GM21723 (cell line): Measurements from ENCODE around the gene CNTNAP2.

Experiments used
- ATAC-seq: cut with Tn5 transposase; IDR thresholded peaks from one replicate; pipeline ENCODE4 v1.9.1; 2021; ENCODE audit warnings: mild to moderate bottlenecking, moderate library complexity; ENCODE audit not compliant: unreplicated experiment

CNTNAP2 gene

DNA sequence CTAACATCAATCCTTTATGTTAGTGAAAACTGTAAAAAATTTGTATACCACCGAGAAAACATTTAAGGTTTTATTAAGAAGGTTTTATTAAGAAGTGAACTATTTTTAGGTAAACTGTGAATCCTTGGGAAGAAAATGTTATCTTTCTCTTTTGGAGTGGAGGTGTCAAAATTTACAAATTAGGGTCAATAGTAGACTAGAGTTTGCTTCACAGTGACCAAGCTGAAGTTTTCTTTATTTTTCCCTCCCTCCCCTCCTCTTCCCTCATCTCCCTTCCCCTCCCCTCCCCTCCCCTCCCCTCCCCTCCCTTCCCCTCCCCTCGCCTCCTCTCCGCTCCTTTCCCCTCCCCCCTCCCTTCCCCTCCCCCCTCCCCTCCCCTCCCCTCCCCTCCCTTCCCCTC lies 168.8 kb downstream of the CNTNAP2 start:
- ATAC-seq: no peak

DNA sequence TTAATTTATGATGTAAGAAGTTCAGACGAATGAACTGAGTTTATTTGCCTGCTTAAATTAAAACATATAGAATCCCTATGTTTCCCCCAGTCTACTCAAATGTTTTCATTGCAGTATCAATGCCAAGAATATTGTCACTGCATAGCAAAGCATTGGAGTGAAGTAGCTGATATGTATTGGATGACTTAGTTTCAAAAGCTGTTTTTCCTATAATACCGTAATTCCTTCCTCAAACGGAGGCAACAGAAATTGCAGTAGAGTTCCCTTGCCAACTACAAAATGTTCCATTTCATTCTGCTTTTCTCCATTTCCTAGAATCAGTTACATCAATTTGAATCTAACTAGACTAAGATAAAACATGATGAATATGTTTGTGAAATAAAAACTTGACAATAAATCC lies 174.1 kb downstream of the CNTNAP2 start:
- no peak for ATAC-seq

DNA sequence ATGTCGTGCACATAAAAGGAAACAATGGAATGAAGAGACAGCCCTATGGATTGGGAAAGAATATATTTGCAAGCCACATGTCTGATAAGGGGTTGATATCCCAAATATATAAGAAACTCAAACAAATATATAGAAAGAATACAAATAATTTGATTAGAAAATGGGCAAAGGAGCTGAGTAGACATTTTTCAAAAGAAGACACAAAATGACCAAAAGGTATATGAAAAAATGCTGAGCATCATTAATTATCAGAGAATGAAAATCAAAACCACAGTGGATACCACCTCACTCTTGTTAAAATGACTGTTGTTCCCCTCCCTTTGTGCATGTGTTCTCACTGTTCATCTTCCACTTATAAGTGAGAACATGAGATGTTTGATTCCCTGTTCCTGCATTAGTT lies 175.3 kb downstream of the CNTNAP2 start:
- no peak for ATAC-seq

DNA sequence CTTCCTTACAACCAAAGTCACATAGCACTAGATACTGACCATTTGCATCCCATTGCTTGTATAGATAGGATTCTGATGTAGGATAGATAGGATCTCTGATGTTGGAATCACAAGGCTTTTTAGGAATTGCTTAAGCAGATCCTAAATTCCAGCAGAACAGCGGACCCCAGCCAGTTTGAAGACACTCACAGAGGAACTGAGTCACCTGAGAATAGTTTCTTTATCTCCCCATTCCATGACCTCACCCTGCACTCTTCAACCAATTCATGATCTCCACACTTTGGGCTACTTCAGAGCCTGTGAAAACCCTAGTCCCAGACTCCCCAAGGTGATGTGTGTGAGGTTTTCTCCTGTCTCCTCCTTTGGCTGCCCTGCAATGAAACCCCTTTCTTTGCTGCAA lies 179.4 kb downstream of the CNTNAP2 start:
- no peak for ATAC-seq

DNA sequence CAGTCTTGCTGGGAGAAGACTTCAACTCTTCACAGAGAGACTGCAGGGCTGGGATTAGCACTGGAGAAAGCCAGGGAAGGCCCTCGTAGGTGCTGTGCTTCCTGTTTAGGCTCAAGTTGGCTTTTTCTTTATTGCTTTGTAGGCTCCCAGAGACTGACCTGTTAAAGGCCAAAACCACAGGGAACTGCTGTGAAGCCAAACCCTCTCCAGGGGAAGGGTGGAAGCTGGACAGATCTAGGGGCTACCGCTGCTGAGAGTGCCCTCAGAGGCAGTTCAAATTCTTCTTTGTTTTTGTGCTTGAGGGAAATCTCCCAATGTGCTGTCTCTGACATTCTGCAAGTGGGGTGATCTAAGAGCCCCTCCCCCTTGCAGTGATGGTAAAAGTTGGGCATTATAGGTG lies 198.4 kb downstream of the CNTNAP2 start:
- no peak for ATAC-seq

DNA sequence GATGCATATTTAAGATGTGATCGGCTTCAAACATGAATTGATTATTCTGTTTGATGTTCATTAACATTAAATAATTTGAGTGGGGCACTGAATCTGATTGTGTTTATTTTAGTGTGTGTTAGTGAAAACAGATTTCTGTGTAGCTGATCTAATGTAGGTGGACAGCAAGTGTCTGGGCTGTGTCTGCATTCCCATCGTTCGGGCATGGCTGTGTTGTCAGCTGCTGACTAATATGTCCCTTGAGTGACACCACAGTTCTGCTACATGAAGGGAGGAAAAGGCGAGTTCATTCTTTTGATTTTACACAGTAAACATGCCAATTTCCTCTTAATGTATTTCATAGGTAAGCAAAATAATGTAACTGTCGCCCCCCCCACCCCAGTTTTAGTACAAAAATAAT lies 203.0 kb downstream of the CNTNAP2 start:
- ATAC-seq: no peak

DNA sequence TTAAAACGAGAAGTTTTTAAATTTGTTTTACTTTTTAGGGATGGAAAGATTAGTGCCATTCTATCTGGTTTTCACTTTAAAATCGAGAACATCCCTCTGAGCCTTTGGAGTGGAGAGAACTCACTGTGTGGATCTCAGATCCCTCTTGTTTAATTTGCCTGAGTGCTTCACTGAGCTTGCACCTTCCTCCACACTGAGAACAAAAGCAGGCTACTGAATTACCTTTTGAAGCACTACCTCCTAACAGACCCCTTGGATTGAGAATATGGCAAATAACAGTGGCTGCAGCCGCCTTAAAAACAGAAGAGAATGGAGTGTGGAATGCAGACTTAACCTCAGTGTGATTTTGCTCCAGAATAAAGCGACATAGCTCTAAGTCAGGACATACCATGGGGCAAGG lies 204.7 kb downstream of the CNTNAP2 start:
- no peak for ATAC-seq

DNA sequence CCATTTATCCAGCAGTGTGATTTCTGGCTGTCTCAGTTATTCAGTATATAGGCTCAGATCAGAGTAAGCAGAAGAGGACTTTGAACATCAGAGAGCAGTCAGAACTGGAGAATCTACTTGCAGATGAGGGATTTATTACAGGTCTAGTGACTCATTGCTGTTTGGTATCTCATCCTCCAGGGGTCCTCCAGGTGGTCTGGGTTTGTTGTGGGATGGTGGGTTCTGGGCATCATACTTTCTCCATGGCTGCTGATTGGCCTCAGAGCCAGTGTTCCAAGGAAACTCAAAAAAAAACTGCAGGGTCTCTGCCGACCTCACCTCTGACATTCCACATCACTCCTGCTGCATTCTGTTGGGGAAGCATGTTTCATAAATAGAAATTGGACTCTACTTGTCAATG lies 214.8 kb downstream of the CNTNAP2 start:
- no peak for ATAC-seq

DNA sequence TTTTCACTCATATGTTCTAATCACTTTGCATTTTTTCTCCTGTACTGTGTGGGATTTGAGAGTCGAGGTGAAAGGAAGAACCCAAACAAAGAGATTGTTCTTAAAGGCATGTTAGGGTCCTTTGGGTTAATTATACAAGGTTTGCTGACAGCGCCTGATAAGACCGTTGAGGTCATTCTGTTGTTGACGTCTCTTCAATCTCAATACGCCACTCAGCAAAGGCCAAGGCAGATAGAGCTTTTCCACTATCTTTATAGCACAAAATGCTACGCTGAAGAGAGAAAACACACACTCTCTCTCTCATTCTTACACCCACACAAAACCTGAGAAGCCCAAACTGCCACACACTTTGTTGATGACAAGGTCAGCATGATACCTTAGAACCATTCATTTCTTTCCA lies 228.7 kb downstream of the CNTNAP2 start:
- ATAC-seq: no peak

DNA sequence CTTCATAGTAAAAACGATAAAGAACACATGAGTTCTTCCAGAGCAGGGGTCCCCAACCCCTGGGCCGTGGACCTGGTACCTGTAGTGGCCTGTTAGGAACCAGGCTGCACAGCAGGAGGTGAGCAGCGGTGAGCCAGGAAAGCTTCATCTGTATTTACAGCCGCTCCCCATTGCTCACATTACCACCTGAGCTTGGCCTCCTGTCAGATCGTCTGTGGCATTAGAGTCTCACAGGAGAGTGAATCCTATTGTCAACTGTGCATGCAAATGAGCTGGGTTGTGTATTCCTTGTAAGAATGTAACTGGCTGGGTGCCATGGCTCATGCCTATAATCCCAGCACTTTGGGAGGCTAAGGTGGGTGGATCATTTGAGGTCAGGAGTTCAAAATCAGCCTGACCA lies 229.5 kb downstream of the CNTNAP2 start:
- ATAC-seq: no peak

DNA sequence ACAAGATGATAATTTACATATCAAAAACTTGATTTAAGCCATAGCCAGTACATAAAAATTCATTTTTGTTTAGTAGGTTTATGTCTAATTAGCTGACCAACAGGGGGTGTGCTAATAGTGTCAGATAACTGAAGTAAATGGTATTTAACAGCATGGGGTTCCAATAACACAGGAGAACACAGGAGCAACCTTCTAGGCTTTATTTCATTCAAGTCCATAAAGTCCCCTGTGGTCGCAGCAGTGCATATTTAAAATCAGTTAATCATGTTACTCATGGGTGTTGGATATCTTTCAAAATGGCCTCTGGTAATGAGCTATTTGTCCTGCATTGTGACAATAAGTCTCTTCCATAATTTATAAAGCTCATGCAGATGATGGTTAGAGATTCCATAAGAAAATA lies 238.6 kb downstream of the CNTNAP2 start:
- no peak for ATAC-seq

DNA sequence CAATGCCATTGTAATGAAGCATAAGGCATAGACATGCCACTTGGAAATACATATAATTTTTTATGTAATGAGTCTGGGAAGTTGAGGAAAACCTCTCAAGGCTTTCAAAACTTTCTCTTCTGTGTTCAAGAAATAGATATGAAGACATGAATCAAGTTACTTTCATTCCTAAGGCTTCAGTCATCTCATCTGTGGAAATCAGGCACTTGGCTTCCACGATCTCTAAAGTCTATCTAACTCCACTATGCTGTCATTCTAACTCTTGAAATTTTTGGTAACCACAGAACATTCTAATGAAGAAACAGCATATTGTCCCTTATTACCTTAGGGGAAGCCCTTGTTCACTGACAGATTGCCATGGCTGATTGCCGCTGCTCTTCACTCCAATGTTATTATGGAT lies 242.6 kb downstream of the CNTNAP2 start:
- ATAC-seq: no peak

DNA sequence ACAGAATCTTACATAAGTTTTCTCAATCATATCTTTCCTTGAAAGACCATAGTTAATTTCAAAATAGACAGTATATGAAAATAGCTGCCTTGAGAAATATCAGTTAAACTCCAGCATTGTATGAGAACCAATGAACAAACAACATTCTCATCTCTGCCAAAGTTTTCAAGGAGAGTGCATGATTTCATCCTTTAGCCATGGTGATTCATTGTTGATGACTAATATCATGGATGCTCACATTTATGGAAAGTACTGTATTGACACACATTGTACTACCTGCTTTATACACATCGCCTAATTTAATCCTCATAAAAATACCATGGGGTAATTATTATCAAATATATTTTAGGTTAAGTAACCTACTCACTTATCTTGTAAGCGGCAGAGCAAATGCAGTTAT lies 250.3 kb downstream of the CNTNAP2 start:
- no peak for ATAC-seq

DNA sequence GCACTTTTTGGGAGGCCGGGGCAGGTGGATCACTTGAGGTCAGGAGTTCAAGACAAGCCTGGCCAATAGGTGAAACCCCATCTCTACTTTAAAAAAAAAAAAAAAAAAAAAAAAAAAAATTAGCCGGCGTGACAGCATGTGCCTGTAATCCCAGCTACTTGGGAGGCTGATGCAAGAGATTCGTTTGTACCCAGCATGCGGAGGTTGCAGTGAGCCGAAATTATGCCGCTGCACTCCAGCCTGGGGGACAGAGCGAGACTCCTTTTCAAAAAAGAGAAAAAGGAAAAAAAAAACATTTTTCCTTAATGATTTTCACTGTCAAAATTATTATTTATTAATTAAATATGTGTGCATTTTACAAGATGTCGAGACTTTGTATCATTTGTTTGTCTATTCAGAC lies 253.6 kb downstream of the CNTNAP2 start:
- no peak for ATAC-seq

DNA sequence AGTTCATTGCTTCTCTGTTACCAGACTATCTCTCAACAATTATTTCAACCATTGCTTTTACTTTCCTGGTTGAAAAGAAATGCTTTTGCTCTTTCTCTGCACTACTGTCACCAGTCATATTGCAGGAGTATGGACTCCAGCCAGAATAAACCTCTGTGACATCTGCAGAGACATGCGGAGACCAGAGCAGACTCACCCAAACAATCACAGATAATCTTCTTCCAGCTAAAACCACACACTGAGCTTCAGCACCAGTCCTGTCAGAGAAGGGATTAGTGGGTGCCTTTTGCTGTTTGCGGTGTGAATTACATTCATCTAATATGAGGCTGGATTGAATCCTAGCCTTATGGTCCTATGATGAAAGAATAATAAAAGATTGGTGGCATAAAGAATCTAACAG lies 258.6 kb downstream of the CNTNAP2 start:
- ATAC-seq: no peak

DNA sequence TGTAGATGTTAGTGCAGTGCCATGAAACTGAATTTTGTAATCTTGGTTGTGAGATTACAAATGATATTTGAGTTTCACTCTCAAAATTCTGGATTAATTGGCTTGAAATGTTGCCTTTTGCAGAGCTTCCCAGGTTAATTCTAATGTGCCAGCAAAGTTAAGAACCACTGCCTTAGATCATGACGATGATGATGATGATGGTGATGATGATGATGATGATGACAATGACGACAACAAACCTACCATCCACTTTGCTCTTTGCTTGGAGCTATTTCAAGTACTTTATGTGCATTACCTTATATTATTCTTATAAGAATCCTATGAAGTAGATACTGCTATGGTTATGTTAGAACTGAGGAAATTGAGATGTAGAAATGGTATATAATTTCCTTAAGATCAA lies 261.6 kb downstream of the CNTNAP2 start:
- ATAC-seq: no peak

DNA sequence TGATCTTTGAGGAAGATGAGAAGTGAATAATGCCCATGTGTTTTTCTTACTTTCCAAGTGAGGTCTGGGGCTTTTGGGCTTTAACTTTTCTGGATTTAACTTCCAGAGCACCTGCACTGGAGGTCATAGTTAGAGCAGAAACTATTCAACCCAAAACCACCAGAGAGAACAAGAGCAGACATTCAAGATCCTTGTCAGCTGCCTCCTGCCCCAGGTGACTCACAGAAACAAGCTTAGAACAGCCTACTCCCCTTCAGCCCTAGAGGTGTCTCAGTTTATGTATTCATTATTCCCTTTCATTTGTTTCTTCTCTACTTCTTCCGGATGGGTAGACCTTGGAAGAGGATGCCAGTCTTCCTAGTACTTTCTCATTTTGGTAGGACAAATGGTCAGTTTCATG lies 270.5 kb downstream of the CNTNAP2 start:
- ATAC-seq: no peak

DNA sequence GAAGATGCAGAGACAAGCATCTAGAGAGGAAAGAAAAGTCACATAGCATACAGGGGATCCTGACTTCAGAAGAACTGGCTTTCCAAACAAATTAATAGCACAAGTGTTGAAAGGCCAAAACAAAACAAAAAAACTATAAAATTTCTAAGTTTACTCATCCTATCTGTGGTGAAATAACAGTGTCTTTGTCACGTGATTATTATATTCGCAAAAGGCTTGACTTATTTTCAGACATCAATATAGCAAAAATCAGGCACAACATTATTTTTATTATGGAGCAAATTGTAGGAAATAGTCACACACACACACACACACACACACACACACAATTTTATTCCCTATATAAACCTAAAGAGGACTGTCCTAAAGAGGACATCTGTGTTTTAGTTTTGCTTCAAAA lies 272.3 kb downstream of the CNTNAP2 start:
- no peak for ATAC-seq

DNA sequence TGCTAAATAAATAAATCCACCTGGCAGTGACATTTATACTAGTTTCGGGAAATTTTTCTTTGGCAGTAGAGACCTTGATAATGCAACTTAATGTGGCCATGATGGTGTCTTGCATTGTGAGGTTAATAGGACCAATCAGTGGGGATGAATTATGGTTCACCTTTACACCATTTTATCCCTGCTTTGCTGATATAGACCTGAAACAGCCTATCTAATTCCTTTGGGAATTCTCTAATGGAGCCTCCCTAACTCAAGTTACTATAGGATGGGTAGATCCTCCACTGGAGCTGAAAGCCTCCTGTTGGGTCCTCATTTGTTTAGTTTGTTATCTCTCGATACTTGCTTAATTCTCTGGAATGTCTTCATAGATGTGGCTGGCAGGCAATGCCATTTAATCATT lies 276.7 kb downstream of the CNTNAP2 start:
- ATAC-seq: no peak

DNA sequence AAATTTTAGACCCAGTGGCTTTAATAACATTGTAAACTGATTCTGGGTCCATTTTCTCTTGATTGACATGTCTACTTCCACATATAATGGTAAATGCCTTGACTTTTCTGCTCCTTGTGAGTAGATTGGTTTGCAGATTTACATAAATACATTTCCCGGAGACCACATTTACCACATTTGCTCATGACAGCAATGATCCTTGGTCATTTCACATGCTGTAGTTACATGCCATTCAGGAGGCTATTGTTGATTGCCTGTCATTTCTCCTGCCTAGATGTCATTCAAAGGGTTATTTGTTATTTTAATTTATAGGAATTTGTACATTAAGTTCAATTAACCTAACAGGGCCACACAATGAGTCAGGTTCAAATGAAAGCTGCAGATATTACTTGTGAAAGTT lies 280.5 kb downstream of the CNTNAP2 start:
- ATAC-seq: no peak

DNA sequence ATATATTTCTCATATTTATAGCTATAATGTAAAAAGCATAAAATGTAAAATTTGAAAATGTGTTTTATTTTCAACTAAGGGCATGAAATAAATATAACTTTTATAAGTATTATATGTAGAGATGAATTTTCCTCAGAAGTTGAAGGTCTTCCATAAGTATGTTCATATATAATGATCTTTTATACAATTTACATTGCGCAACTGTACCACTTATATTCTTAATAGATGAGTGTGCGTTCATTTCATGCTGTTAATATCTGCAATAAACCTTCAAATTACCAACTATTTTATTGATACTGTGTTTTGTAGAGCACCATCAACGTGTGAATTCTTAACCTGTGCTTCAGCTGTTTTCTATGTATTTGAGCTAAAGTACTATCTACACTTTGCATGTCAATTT lies 285.3 kb downstream of the CNTNAP2 start:
- no peak for ATAC-seq

DNA sequence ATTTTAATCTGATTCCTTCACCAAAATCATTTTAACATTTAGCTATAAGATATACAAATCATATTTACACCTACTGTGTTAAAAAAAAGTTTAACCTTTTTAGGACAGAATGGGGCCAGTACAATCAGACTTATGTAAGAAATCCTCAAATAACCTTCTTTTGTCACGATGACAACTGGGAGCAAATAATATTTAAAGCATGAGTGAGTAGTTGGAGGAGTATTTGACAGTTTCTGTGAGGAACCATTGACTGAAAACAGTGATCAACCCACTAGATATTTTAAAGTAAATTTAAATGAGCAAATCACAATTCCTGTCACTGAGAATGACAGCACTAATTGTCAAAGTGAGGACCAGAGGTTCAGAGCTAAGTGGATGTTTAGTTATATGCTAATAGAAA lies 289.1 kb downstream of the CNTNAP2 start:
- ATAC-seq: no peak

DNA sequence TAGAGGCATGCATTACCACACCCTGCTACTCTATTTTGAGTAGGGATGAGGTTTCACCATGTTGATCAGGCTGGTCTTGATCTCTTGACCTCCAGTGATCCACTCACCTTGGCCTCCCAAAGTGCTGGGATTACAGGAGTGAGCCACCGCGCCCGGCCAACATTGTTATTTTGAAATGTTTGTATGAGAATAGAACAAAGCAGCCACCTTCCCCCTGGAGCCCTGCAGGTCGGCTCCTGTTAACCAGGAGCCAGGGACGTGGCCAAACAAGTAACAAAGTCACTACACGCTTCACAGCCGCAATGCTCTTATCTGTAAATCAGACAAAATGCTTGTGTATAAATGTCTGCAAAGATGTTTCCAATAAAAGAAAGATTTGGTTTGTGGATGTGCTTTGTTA lies 295.4 kb downstream of the CNTNAP2 start:
- ATAC-seq: no peak

DNA sequence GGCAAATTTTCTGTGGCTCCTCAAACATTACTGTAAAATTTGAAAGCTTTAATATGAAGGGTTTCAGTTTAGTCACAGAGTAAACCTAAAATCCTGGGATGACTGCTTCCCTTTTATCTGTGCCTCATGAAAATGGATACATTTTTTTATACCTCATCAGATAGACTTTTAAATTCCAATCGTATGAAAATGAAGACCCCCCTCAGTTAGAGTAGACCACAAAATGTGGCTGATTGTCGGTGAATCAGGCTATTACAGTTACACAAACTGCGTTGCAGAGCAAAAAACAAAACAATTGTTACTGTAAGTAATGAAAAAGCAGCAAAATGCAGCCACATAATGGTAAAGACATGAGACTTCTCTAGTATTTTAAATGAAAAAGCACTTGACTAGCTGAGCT lies 296.2 kb downstream of the CNTNAP2 start:
- ATAC-seq: no peak
